Mononuclear cell (primary cell): ENCODE measurements around the gene YTHDF1. TPM values are rescaled to one million over a fixed set of nuclear protein-coding genes. Genes with fewer than 3 reads are reported as not detected.

Source experiments
- H3K27me3 ChIP-seq: 2 replicates; pipeline ENCODE4 v1.6.0; 2011; ENCODE audit warnings: low read length, control low read depth; ENCODE audit not compliant: insufficient read depth
- H3K4me1 ChIP-seq: 2 replicates; pipeline ENCODE4 v1.5.1; 2011; ENCODE audit warnings: mild to moderate bottlenecking, low read length, control low read depth; ENCODE audit not compliant: insufficient read depth
- H3K4me3 ChIP-seq: 2 replicates; pipeline ENCODE4 v1.5.1; 2011; ENCODE audit warnings: mild to moderate bottlenecking, low read length, moderate library complexity
- H3K9me3 ChIP-seq: 2 replicates; pipeline ENCODE4 v1.5.1; 2011; ENCODE audit warnings: low read depth, mild to moderate bottlenecking, control low read depth, low read length
- total RNA-seq: library from RNA; depleted of rRNA; stranded (reverse); fragments of >200 nt; gene quantifications from one replicate; pipeline ENCODE4 v1.2.3, GENCODE V29; 2012

Gene YTHDF1
- total RNA-seq = 34.0 TPM

GRCh38 chr20:63216041-63216848 lies at the start of gene YTHDF1:
Gene YTHDF1 (minus strand): TSS chr20:63216131. CDS start chr20:63215892, 239 bp downstream.
- Histone ChIP-seq H3K4me3 (peak within 1 kb of the TSS; percentile 72), H3K9me3 (no peaks in the 10 kb centered on the region), H3K27me3 (no peaks in the 10 kb centered on the region), H3K4me1 (peaks cover 36% of the 10 kb centered on the region)

GRCh38 chr20:63264519-63264918 lies 48.6 kb upstream of the YTHDF1 start:
- Histone ChIP-seq H3K4me1 (no peaks in the 10 kb centered on the region), H3K4me3 (no peak overlapping the region), H3K27me3 (no peaks in the 10 kb centered on the region), H3K9me3 (no peaks in the 10 kb centered on the region)

GRCh38 chr20:63264000-63264399 lies 48.1 kb upstream of the YTHDF1 start:
- H3K4me3 ChIP-seq = no peak overlapping the region
- no peaks in the 10 kb centered on the region for H3K4me1 ChIP-seq
- no peaks in the 10 kb centered on the region for H3K27me3 ChIP-seq
- no peaks in the 10 kb centered on the region for H3K9me3 ChIP-seq

- Histone ChIP-seq H3K27me3 (no peaks in the 10 kb centered on the region), H3K4me3 (no peak overlapping the region), H3K9me3 (no peaks in the 10 kb centered on the region), H3K4me1 (no peaks in the 10 kb centered on the region)
Measured at GRCh38 chr20:63262836-63263235, 46.9 kb upstream of the YTHDF1 start.

GRCh38 chr20:63261795-63262528 lies 46.0 kb upstream of the YTHDF1 start:
- Histone ChIP-seq H3K9me3 (no peaks in the 10 kb centered on the region), H3K4me3 (no peak overlapping the region), H3K27me3 (no peaks in the 10 kb centered on the region), H3K4me1 (no peaks in the 10 kb centered on the region)

GRCh38 chr20:63261060-63261794 lies 45.3 kb upstream of the YTHDF1 start:
- H3K4me3 ChIP-seq = no peak overlapping the region
- H3K27me3 ChIP-seq = no peaks in the 10 kb centered on the region
- H3K4me1 ChIP-seq = no peaks in the 10 kb centered on the region
- no peaks in the 10 kb centered on the region for H3K9me3 ChIP-seq

GRCh38 chr20:63260521-63260920 lies 44.6 kb upstream of the YTHDF1 start:
- Histone ChIP-seq H3K4me3 (no peak overlapping the region), H3K9me3 (no peaks in the 10 kb centered on the region), H3K4me1 (no peaks in the 10 kb centered on the region), H3K27me3 (peaks cover under 1% of the 10 kb centered on the region)

GRCh38 chr20:63259734-63260460 lies 44.0 kb upstream of the YTHDF1 start:
- no peaks in the 10 kb centered on the region for H3K4me1 ChIP-seq
- H3K9me3 ChIP-seq = no peaks in the 10 kb centered on the region
- H3K4me3 ChIP-seq = no peak overlapping the region
- peaks cover 7% of the 10 kb centered on the region for H3K27me3 ChIP-seq

- Histone ChIP-seq H3K4me1 (no peaks in the 10 kb centered on the region), H3K9me3 (no peaks in the 10 kb centered on the region), H3K4me3 (no peak overlapping the region), H3K27me3 (peaks cover 10% of the 10 kb centered on the region)
Measured at GRCh38 chr20:63258781-63259180, 42.9 kb upstream of the YTHDF1 start.

- H3K4me3 ChIP-seq = no peak overlapping the region
Measured at GRCh38 chr20:63257629-63258028, 41.7 kb upstream of the YTHDF1 start.

GRCh38 chr20:63256954-63257353 lies 41.0 kb upstream of the YTHDF1 start:
- Histone ChIP-seq H3K4me3 (no peak overlapping the region), H3K4me1 (no peaks in the 10 kb centered on the region), H3K9me3 (no peaks in the 10 kb centered on the region), H3K27me3 (peaks cover 17% of the 10 kb centered on the region)

More at GRCh38 chr20:63257629-63258028, 41.7 kb upstream of the YTHDF1 start:
- no peaks in the 10 kb centered on the region for H3K9me3 ChIP-seq
- H3K27me3 ChIP-seq = peaks cover 17% of the 10 kb centered on the region
- no peaks in the 10 kb centered on the region for H3K4me1 ChIP-seq

GRCh38 chr20:63255931-63256704 lies 40.2 kb upstream of the YTHDF1 start:
- Histone ChIP-seq H3K9me3 (no peaks in the 10 kb centered on the region), H3K4me1 (no peaks in the 10 kb centered on the region), H3K4me3 (no peak overlapping the region), H3K27me3 (peaks cover 17% of the 10 kb centered on the region)

GRCh38 chr20:63254606-63255384 lies 38.9 kb upstream of the YTHDF1 start:
- no peaks in the 10 kb centered on the region for H3K9me3 ChIP-seq
- no peaks in the 10 kb centered on the region for H3K4me1 ChIP-seq
- H3K27me3 ChIP-seq = peaks cover 17% of the 10 kb centered on the region
- H3K4me3 ChIP-seq = no peak overlapping the region
